A673 (cell line): ENCODE data around the gene TMOD3. TPM values are rescaled to one million over a fixed set of nuclear protein-coding genes. Genes with fewer than 3 reads are reported as not detected.

Experiments used
- BruUV-seq: library from RNA; stranded (reverse); fragments of 400-500 nt; replicated peaks from 2 replicates; lab custom pipeline; 2021; lab: Mats Ljungman, UMichigan
- CTCF ChIA-PET: fragments of 300-600 bp; sonication (Branson Sonifier 250); formaldehyde crosslinking; loops from one replicate; lab custom pipeline; 2022; ENCODE audit warnings: antibody characterized with exemption; lab: Charles Lee
- POLR2A ChIA-PET: fragments of 300-600 bp; sonication (Branson Sonifier 250); formaldehyde crosslinking; loops from one replicate; lab custom pipeline; 2022; ENCODE audit warnings: antibody characterized with exemption; ENCODE audit not compliant: low non-redundant PET; lab: Charles Lee
- DNase-seq: peaks from one replicate; pipeline ENCODE4 v3.0.0-alpha.2; 2015; ENCODE audit warnings: low spot score
- H3K27ac ChIP-seq: fragments of 200-600 bp; sonication (generic); 2 replicates; pipeline ENCODE4 v1.5.1; 2016; ENCODE audit warnings: mixed run types, low read depth, mild to moderate bottlenecking, mixed read lengths, antibody characterized with exemption, low read length; ENCODE audit not compliant: poor library complexity, severe bottlenecking
- H3K27me3 ChIP-seq: fragments of 200-600 bp; sonication (generic); replicated peaks from 2 replicates; pipeline ENCODE4 v1.6.1; 2017; ENCODE audit warnings: mixed run types, low read depth, mild to moderate bottlenecking, mixed read lengths, antibody characterized with exemption, low read length; ENCODE audit not compliant: insufficient read depth, poor library complexity
- H3K36me3 ChIP-seq: fragments of 200-600 bp; sonication (generic); 2 replicates; pipeline ENCODE4 v1.6.1; 2016; ENCODE audit warnings: mixed run types, mild to moderate bottlenecking, mixed read lengths, antibody characterized with exemption, low read length; ENCODE audit not compliant: insufficient read depth, poor library complexity, severe bottlenecking
- H3K4me1 ChIP-seq: fragments of 200-600 bp; sonication (generic); 2 replicates; pipeline ENCODE4 v1.6.1; 2017; ENCODE audit warnings: mixed run types, mild to moderate bottlenecking, mixed read lengths, antibody characterized with exemption, low read length; ENCODE audit not compliant: insufficient read depth, poor library complexity, severe bottlenecking
- H3K4me3 ChIP-seq: fragments of 200-600 bp; sonication (generic); 2 replicates; pipeline ENCODE4 v1.5.1; 2016; ENCODE audit warnings: low read depth, mixed run types, mild to moderate bottlenecking, mixed read lengths, low read length; ENCODE audit not compliant: poor library complexity, severe bottlenecking
- H3K9me3 ChIP-seq: fragments of 200-600 bp; sonication (generic); 2 replicates; pipeline ENCODE4 v1.6.1; 2016; ENCODE audit warnings: mixed run types, low read depth, mild to moderate bottlenecking, mixed read lengths, antibody characterized with exemption, low read length; ENCODE audit not compliant: poor library complexity, severe bottlenecking
- EZH2 ChIP-seq: fragments of 200-600 bp; sonication (generic); IDR thresholded peaks from 2 replicates; pipeline ENCODE4 v1.6.1; 2017; ENCODE audit warnings: borderline replicate concordance, low read depth, mild to moderate bottlenecking, mixed read lengths, antibody characterized with exemption, low read length; ENCODE audit not compliant: poor library complexity, severe bottlenecking
- intact Hi-C: fragments of 100-400 bp; cut with micrococcal nuclease; formaldehyde crosslinking; loops from one replicate; pipeline ENCODE4 v1.10.0; 2022; ENCODE audit not compliant: unreplicated experiment
- total RNA-seq: library from RNA; stranded (reverse); gene quantifications from 2 replicates; pipeline ENCODE4 v1.2.3, GENCODE V29; 2021
- TF ChIP-seq, protein P1 (sequence below): fragments of 300-800, 200-600 bp; sonication (generic); conservative IDR thresholded peaks from 2 replicates; pipeline ENCODE4 v1.5.1; 2017; ENCODE audit warnings: low read depth, mild to moderate bottlenecking, antibody characterized with exemption, low read length, moderate library complexity, mixed read lengths

TMOD3 gene
- total RNA-seq, 1 experiment from 2014 or later: 66.6 TPM

GRCh38 chr15:51803965-51804364, 25.5 kb upstream of the TMOD3 start:
- no peak overlapping the region for H3K27ac ChIP-seq
- intact Hi-C loops: no loop called here
- BruUV-seq: no TSS peak
- POLR2A ChIA-PET: no interaction called here
- H3K36me3 ChIP-seq: no peaks in the 10 kb centered on the region
- no peak overlapping the region for H3K4me3 ChIP-seq
- no peak for DNase-seq
- no peak for TF ChIP-seq EZH2
- no peaks in the 10 kb centered on the region for H3K4me1 ChIP-seq
- H3K27me3 ChIP-seq: no peaks in the 10 kb centered on the region
- no peaks in the 10 kb centered on the region for H3K9me3 ChIP-seq
- CTCF ChIA-PET: no interaction called here

DNA sequence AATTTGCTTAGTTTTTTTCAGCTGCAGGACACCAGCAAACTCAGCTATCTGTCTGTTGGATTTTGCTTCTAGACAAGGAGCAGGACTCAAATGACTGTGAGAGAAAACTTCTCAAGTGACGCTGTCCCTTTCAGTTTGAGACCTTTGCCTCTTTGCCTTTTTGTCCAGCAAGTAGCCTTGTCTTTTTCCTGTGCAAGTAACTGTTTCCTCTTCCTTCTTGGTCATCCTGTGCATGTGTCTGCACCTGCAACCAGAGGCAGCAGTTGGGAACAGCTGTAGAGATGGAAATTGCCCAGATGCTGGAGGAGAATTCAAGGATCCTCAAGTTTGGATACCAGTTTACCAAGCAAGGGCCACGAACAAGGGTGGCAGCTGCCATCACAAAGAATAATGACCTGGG, 23.3 kb upstream of the TMOD3 start:
- Histone ChIP-seq H3K4me3 (no peak overlapping the region), H3K27me3 (no peaks in the 10 kb centered on the region), H3K36me3 (no peaks in the 10 kb centered on the region), H3K4me1 (no peaks in the 10 kb centered on the region), H3K9me3 (no peaks in the 10 kb centered on the region), H3K27ac (no peak overlapping the region)
- TF ChIP-seq EZH2: no peak
- TF ChIP-seq, protein P1, sequence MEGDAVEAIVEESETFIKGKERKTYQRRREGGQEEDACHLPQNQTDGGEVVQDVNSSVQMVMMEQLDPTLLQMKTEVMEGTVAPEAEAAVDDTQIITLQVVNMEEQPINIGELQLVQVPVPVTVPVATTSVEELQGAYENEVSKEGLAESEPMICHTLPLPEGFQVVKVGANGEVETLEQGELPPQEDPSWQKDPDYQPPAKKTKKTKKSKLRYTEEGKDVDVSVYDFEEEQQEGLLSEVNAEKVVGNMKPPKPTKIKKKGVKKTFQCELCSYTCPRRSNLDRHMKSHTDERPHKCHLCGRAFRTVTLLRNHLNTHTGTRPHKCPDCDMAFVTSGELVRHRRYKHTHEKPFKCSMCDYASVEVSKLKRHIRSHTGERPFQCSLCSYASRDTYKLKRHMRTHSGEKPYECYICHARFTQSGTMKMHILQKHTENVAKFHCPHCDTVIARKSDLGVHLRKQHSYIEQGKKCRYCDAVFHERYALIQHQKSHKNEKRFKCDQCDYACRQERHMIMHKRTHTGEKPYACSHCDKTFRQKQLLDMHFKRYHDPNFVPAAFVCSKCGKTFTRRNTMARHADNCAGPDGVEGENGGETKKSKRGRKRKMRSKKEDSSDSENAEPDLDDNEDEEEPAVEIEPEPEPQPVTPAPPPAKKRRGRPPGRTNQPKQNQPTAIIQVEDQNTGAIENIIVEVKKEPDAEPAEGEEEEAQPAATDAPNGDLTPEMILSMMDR: no peak
- no peak for DNase-seq
- intact Hi-C loops: no loop called here
- BruUV-seq: no TSS peak
- ChIA-PET POLR2A (no interaction called here), CTCF (no interaction called here)

DNA sequence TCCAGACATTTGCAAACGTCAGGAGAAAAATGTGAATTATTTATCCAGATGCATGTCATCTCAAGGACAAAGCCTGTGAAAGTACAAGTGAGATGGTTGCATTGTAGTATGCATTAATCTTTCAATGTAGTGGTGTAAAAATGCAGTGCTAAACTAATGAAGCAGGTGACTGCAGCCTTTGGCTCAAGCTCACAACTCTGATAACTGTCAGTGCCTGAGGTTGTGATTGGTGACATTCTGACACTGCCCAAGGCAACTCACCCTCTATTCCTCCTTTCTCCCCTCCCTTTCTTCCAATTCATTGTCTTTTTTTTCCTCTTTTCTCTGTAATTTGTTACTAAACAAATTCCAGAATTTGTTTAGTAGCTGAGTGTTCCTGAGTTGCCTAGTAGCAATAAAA, 20.0 kb upstream of the TMOD3 start:
- H3K4me3 ChIP-seq: no peak overlapping the region
- intact Hi-C loops: no loop called here
- POLR2A ChIA-PET: no interaction called here
- no peak for DNase-seq
- no peaks in the 10 kb centered on the region for H3K36me3 ChIP-seq
- H3K27ac ChIP-seq: no peak overlapping the region
- peaks cover 2% of the 10 kb centered on the region for H3K4me1 ChIP-seq
- H3K9me3 ChIP-seq: no peaks in the 10 kb centered on the region
- no TSS peak for BruUV-seq
- H3K27me3 ChIP-seq: no peaks in the 10 kb centered on the region
- CTCF ChIA-PET: no interaction called here
- TF ChIP-seq, protein P1: no peak
- no peak for TF ChIP-seq EZH2

DNA sequence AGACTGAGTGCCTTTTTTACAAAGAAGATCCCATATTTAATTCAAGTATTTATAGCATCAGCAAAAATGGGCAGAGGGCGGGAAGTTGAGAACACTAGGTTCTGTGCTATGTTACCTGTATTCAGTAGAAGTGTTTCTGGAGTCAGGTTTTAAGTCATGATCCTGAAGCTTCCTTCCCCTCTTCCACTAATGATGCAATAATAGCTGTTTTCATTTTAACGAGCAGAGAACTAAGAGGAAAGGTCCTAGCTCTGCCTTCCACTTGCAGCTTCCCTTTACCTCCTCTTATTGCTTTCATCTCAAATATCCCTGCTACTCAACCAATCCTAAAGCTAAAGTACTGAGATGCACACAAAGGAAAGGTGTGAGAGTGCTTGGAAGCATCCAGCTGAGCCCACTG, 16.9 kb upstream of the TMOD3 start:
- Histone ChIP-seq H3K9me3 (no peaks in the 10 kb centered on the region), H3K4me1 (peaks cover 12% of the 10 kb centered on the region), H3K27me3 (no peaks in the 10 kb centered on the region), H3K4me3 (no peak overlapping the region), H3K36me3 (no peaks in the 10 kb centered on the region), H3K27ac (no peak overlapping the region)
- POLR2A ChIA-PET: no interaction called here
- intact Hi-C loops: no loop called here
- BruUV-seq: no TSS peak
- TF ChIP-seq EZH2: no peak
- TF ChIP-seq, protein P1: no peak
- no peak for DNase-seq
- CTCF ChIA-PET: no interaction called here
